ENCODE results near the gene YEATS2.

The YEATS2 gene

GRCh38 chr3:183837390-183837789 lies 139.8 kb downstream of the YEATS2 start:
- no peak for DNase-seq (ENCODE audit: low read depth in 1 of 2, low spot score in 1 of 2)
- TF ChIP-seq, protein P1, sequence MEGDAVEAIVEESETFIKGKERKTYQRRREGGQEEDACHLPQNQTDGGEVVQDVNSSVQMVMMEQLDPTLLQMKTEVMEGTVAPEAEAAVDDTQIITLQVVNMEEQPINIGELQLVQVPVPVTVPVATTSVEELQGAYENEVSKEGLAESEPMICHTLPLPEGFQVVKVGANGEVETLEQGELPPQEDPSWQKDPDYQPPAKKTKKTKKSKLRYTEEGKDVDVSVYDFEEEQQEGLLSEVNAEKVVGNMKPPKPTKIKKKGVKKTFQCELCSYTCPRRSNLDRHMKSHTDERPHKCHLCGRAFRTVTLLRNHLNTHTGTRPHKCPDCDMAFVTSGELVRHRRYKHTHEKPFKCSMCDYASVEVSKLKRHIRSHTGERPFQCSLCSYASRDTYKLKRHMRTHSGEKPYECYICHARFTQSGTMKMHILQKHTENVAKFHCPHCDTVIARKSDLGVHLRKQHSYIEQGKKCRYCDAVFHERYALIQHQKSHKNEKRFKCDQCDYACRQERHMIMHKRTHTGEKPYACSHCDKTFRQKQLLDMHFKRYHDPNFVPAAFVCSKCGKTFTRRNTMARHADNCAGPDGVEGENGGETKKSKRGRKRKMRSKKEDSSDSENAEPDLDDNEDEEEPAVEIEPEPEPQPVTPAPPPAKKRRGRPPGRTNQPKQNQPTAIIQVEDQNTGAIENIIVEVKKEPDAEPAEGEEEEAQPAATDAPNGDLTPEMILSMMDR (IDR thresholded peaks at IDR 0.05; ENCODE audit: insufficient read depth, low read length) = no peak
- TF ChIP-seq REST (IDR thresholded peaks at IDR 0.05; ENCODE audit: insufficient replicate concordance, low read depth) (no peak), POLR2AphosphoS5 (IDR thresholded peaks at IDR 0.05; ENCODE audit: low read depth) (no peak)

GRCh38 chr3:183837894-183838293 lies 140.3 kb downstream of the YEATS2 start:
- Histone ChIP-seq H3K27me3 (ENCODE audit: insufficient read depth, poor library complexity, severe bottlenecking) (no peaks in the 10 kb centered on the region), H3K27ac (replicated peaks) (no peak overlapping the region), H3K4me3 (replicated peaks; ENCODE audit: insufficient read depth, low read length) (no peak overlapping the region)
- no peak for DNase-seq (ENCODE audit: low read depth in 1 of 2, low spot score in 1 of 2)
- TF ChIP-seq, protein P1 (IDR thresholded peaks at IDR 0.05; ENCODE audit: insufficient read depth, low read length) = no peak
- TF ChIP-seq SPI1 (IDR thresholded peaks at IDR 0.05; ENCODE audit: borderline replicate concordance, low read depth) = no peak
- TF ChIP-seq GABPA (IDR thresholded peaks at IDR 0.05; ENCODE audit: low read depth) = no peak
- no peak for TF ChIP-seq POLR2AphosphoS5 (IDR thresholded peaks at IDR 0.05; ENCODE audit: low read depth)
- TF ChIP-seq REST (IDR thresholded peaks at IDR 0.05; ENCODE audit: insufficient replicate concordance, low read depth) = no peak

More at GRCh38 chr3:183837390-183837789, 139.8 kb downstream of the YEATS2 start:
- Histone ChIP-seq H3K4me3 (replicated peaks; ENCODE audit: insufficient read depth, low read length) (no peak overlapping the region), H3K27me3 (ENCODE audit: insufficient read depth, poor library complexity, severe bottlenecking) (no peaks in the 10 kb centered on the region), H3K27ac (replicated peaks) (no peak overlapping the region)

DNA sequence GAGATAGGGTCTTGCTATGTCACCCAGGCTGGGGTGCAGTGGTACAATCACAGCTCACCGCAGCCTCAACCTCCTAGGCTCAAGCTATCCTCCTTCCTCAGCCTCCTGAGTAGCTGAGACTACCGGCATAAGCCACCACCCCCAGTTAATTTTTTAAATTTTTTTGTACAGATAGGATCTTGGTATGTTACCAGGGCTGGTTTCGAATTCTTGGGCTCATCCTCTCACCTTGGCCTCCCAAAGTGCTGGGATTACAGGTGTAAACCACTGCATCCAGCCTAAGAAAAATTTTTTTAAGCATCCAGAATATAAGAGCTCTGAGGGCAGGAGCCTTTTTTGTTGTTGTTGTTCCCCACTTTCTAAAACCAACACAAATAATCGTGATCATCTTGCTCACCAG lies 142.2 kb downstream of the YEATS2 start:
- Histone ChIP-seq H3K4me3 (replicated peaks; ENCODE audit: insufficient read depth, low read length) (no peak overlapping the region), H3K27ac (replicated peaks) (no peak overlapping the region), H3K27me3 (ENCODE audit: insufficient read depth, poor library complexity, severe bottlenecking) (no peaks in the 10 kb centered on the region)
- no peak for DNase-seq (ENCODE audit: low read depth in 1 of 2, low spot score in 1 of 2)
- TF ChIP-seq, protein P1 (IDR thresholded peaks at IDR 0.05; ENCODE audit: insufficient read depth, low read length) = no peak
- TF ChIP-seq SPI1 (IDR thresholded peaks at IDR 0.05; ENCODE audit: borderline replicate concordance, low read depth) (no peak), POLR2AphosphoS5 (IDR thresholded peaks at IDR 0.05; ENCODE audit: low read depth) (no peak), GABPA (IDR thresholded peaks at IDR 0.05; ENCODE audit: low read depth) (no peak), REST (IDR thresholded peaks at IDR 0.05; ENCODE audit: insufficient replicate concordance, low read depth) (no peak)
